AG20443 (cell line): ENCODE data around the gene CAMK2A.

Experiments used
- DNase-seq: peaks from one replicate; pipeline ENCODE4 v3.0.0; 2012; ENCODE audit warnings: low spot score, mixed read lengths

CAMK2A gene

DNA sequence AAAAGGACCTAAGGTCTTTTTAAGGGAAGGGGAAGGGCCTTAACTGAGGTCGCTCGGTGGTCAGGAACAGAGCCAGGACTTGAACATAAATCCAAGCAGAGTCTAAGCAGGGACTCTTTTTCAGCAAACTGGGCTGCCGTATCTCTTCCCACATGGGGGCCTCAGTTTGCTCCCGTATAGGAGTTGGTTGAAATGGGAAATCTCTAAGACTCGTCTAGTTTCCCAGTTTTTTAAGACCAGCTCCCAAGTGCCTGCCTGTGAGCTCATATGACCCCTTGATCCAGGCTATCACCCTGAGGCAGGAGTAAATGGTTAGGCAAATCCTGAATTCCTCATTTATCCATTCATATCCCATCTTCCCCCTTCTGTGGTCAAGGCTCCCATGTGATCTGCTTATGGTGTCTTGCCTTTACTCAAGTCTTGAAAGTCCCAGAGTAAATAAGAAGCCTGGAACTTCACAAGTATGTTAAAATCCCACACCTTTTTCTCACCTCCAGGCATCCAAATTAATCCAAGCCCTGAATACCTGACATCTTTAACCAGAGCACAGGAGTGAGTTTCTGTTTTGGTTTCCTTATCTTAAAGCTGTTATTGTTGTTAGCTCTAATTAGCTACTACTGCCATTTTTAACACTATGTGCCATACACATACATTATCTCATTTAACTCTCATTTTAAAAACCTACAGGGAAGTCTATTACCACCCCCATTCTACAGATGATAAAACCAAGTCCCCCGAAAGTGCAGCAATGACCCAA lies 10.2 kb upstream of the CAMK2A start:
- peak; percentile 30 for DNase-seq

DNA sequence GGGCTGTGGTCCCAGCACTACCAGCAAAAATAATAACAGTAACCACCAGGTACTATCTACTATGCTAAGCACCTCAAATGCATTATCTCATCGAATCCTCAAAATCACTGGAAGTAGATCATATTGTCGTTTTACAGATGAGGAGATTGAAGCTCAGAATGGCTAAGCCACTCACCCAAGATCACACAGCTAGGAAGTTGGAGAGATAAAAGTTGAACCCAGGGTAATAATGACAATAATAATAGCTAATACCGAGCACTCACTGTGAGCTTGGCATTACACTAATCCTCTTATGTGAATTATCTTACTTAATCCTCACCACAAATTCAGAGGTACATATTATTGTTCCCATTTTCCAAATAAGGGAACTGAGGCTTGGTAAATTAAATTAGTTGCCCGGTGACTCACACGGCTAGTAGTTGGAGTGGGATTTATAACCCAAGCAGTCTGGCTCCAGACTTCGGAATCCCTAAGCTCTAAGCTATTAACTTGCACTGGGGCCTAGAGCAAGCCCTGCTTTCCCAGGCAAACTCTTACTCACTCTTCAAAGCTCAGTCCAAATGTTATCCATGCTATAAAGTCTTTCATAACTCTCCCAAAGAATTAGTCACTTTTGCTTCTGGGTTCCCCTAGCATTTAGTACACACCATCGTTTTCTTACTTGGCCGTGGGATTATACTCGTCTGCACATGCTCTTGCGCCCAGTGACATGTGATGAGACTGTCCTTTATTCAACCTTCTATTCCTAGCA lies 9.3 kb upstream of the CAMK2A start:
- DNase-seq: peak; percentile 91

DNA sequence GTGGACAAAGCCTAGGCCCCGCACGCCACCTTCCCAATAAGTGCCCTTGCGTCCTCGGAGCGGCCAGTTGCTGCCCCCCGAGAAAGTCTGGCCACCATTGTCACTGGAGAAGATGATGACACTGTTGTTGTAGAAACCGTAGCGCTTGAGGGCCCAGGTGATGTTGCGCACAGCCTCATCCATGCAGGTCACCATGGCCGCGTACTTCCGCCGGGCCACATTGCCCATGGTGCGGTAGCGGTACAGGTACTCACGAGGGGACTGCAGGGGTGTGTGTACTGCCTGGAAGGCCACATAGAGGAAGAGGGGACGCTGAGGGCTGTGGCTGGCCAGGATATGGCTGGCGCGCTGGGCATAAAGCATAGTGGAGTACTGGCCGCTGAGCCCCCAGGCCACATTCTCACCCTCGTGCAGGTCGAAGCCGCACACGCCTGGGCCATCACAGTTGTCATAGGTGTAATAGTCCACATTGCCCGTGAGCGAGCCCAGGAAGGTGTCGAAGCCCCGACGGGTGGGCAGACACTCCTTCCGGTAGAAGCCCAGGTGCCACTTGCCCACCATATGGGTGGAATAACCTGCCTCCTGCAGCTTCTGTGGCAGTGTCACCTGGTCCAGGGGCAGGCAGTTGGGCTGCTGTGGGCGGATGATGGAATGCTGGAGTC lies 8.5 kb upstream of the CAMK2A start:
- no peak for DNase-seq

DNA sequence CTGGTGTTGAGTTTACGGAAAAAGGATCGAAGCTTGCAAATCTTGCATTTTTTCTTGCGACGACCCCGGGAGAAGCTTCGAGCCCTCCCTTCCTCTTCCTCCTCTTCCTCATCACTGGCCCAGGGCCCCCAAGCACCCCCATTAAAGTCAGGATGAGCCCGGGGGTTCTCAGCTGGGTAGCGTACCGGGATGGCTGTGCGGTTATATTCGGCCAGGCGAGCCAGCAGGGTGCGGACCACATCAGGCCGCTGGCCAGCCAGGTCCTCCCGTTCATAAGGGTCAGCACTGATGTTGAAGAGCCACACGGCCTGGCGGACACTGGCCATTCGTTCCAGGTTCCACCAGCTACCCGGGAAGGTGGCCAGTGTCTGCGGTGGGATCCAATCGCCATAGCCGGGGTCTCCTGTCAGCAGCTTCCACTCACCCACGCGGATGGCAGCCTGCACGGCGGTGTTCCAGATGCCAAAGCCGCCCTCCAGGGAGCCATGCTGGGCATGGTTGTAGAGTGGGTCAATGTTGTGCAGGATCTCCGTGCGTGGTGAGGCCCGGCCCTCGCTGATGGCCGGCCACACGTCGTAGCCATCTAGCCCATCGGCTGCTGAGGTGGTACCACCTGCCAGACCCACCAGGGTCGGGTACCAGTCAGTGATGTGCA lies 7.8 kb upstream of the CAMK2A start:
- DNase-seq: no peak

DNA sequence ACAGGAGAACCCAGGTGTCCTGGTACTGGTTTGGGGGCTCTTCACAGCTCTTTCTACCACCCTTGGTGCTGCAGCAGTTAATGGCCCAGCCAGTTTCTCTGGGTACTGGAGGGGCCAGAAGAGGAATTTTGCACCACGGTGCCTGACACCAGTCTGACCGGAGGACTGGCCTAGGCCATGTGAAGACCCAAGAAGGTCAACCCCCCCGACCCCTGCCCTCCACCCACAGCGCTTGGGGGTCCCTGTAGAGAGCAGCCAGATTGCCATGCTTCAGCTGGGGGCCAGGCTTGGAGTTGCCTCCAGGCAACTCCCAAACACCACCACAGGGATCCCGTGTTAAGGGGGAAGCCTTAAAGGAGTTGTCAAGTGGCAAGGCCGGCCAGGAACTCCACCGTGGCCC lies 6.9 kb upstream of the CAMK2A start:
- no peak for DNase-seq

DNA sequence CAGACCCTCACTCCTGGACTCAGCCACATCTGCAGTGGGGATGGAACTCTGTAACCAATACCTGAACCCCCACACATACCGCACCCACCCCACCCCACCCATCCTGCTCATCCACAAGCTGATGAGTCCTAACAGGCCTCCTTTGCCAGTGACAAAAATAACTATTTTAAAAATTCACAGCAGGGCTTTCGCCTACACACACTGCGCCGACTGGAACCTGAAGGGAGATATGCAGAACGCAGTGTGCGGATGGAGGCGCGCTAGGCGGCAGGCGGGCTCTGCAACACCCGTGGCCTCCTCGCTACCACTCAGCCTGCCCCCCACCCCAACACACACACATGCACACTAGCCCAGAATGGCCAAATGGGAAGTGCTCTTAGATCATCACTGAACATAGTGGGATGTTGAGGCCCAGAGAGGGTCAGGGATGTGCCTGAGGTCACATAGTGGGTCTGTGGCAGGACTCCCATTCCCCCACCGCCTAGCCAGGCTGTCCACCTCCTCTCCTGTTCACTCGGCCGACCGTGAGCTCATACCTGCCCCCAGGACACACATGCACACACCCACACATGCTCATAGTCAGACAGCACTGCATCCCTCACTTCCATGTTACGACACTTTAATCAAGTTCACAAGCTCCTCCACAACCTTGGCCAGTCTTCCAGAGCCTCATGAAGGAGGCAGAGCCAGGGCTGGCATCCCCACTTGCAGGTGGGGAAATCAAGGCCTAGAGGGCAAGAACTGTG lies 6.3 kb upstream of the CAMK2A start:
- no peak for DNase-seq

DNA sequence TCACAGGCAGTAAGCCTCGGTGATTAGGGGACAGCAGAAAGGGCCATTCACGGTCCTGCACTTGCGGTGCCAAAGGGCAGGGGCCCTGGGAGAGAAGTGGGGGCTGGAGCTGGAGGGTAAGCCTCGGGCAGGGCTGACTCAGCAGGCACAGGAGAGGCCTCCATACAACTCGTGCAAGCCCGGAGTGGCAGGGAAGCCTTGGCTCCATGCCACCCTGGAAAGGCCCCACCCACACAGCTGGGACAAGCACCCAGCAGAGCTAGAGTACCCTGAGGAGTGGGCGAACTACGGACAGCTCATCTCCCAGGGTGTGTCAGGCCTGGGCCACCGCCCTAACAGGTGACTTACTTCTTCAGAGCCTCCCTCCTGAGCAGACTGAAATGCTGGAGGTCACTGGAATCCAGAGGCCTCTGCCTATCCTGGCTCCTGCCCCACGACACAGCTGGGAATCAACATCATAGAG lies 5.6 kb upstream of the CAMK2A start:
- DNase-seq: peak; percentile 70

DNA sequence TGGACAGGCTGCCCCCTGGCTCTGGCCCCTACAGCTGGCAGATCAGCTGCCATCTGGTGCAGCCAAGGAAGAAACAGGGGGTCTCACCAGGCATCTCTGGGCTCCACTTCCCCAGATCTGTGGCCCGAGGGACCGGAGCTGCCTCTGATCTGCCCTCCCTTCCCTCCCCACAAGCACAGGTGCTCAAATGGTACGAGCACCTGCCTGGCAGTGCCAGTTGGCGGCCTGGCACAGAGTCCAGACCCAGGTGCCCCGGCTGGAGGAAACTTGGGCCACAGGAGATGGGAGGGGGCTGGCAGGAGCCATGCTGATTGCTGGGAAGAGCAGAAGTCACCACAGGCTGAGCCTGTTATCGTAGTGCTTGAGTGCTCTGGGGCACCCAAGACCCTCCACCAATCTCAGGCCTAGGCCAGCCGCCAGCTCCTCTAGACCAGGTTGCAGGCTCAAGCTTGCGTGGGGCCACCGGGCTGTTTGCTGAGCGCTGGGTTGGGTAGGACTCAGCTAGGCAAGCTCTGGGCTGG lies 5.0 kb upstream of the CAMK2A start:
- no peak for DNase-seq

DNA sequence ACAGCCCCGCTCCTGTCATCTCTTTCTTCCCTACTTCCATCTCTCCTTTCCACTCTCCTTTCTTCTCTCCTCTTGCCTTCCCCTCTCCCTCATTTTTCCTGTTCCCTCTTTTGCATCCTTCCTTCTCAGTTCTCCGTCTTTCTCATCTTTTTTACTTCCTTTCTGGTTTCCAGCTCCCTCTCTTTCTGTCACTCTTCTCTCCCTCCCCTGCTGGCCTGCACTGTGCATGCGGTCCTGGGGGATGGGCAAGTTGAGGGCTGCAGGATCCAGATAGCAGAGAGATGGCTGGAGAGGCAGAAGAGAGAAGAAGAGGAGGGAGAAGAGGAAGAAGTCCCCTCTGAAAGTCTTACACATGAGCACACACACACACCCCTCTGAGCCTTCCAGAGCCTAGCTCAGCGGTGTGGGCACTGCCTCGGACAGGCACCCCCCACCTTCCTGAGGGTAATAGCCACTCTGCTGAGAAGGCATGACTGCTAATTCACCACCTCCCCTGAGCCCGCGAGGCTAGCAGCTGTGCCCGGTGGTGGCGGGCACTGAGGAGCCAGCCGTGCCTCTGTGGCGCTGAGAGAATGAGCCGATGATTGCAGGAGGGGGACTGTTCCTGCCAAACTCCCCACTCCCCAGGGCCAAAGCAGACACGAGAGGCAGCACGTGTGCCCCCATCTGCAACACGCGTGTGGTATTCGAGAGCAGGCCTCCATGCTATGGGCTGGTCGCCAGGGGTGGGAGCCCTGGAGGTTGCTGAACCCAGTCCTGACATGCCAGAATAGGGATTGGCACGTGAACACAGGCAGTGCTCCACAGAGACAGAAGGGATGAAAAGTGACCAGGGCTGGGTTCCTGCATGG lies 3.7 kb upstream of the CAMK2A start:
- DNase-seq: no peak

DNA sequence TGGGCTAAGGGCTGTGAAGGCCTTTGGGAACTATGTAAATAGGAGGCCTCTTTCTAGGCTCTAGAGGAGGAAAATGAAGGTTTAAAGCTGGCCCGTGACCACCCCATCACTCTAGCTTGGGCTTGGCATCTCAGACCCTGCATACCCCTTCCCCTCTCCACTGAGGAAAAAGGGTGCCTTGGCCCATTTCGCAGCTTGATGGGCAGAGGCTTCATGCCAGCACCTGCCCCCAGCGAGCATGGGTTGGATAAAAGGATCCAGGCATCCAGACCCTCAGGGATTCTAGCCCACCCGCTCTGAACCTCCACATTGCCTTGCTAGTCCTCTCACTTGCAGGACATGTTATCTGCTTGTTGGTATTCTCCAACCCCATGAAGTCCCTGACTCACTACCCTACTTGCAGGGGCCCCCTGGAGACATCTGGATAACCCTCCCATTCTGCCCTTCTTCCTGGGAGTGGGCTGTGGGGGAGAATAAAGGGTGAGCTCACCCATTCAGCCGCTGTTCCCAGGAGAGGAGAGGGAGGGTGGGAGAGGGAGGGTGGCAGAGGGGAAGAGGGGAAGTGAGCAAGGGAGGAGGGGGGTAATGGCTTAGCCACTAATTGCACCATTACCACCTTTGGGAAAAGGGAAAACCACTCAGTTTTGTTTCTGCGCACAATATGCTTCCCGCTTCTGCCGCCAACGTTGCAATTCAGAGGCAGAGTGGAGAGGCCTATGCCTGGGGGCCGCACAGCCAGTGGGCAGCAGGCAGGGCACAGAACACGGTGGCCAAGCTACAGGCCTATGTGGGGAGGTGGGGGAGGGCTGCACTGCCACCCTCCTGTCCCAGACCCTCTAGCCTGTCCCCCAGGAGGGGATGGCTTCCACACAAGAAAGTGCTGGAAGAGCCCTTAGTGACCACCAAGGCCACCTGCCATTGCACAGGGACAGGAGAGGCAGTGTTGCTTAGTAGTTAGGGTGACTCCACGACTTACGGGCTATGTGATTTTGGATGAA lies 2.1 kb upstream of the CAMK2A start:
- no peak for DNase-seq

DNA sequence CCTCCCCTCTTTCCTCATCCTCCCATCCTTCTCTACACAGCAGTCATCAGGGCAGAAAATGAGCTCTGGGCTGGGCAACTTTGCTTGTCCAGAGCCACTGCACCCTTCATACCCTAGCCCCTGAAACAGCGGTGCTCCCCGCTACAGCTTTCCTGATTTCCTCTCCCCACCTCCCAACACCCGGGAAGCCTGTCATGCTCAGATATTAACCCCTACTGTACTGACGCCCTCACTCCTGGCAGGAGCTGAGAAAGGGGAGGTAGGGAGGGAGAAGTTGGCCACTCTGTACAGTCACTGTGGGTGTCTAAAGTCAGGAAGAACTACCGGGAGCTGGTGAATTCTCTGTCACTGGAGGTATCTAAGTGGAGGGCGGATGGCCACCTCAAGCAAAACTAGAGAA lies 782 bp downstream of the CAMK2A start:
- DNase-seq: no peak

DNA sequence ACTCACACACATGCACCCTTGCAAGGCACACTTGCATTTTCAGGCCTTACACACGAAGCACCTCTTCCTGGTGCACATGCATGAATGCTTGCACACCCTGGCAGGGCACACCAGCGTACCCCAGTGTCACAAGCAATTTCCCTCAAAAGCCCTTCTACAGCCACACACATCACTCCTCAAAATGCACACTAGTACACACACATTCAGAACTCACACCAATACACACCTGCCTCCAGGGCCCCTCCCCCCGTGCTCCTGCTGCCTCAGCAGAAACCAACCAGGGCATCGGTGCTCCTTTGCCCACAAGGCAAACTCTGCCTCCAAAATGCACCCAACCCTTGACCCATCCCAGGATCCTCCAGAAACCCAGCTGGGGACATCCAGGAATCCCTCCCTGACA lies 1.2 kb downstream of the CAMK2A start:
- no peak for DNase-seq

DNA sequence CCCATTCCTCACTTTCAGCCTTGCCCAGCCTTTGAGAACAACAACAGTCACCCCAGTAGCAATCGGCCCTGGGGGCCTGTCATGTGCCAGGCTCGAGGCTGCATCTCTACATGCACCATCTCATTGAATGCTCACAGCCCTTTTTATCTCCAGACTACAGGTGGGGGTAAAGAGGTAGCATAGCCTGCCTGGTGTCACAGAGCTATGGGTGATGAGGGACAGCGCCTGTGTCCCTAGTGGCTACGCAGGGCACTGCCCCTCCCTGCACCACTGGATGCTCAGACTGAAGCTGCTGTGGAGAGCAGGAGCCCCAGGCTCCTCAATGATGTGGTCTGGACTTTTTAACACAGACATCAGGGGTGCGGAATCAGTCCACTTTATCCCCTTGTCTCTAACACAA lies 2.8 kb downstream of the CAMK2A start:
- no peak for DNase-seq

DNA sequence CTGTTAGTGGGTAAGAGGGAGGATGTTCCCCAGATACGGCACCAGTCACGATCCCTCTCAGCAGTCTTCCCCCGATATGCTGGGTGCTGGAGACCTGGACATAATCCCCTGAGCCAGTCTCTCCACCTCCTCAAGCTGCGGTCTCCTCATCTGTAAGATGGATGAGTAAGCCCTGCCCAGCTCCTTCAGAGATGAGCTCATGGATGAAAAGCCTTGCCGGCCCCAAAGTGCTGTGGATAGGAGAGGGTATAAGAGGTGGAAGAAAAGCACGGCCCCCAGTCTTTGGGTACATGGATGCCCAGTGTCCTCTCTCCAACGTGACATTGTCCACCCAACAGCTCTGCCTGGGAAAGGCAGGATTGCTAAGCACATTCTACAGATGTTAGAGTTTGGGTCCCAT lies 4.5 kb downstream of the CAMK2A start:
- no peak for DNase-seq

DNA sequence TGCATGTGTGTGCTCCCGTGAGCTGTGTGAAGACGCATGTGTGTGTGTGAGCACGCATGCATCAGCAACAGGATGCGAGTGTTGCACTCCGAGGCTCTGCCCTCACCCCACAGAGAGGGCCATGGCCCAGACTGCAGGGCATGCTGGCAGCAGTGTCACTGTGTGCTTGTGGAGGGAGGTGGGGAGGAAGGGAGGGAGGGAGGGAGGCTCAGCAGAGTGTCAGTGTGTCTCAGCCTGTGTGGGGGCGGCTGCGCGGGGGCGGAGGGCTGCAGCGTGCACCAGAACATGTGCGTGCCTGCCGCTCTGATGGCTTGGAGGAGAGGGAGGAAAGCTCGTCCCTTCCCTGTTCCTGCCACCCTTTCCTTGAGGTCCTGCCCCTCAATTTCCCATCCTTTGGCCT lies 5.3 kb downstream of the CAMK2A start:
- no peak for DNase-seq

DNA sequence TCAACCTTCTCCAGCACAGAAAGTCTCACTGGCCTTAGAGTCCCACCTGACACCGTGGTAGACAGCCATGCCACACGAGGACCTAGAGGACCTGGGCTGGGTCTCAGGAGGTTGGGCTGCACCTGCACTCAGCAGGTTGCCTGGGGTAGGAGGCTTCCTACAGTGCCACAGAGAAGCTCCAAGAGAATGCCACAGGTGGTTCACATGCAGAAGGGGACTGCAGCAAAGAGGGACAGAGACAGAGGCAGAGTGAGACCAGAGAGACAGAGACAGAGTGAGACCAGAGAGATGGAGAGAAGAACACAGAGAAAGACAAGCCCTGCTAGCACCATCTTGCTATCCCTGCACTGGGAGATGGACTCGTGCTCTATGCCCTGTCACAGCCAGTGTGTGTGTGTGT lies 5.7 kb downstream of the CAMK2A start:
- no peak for DNase-seq

DNA sequence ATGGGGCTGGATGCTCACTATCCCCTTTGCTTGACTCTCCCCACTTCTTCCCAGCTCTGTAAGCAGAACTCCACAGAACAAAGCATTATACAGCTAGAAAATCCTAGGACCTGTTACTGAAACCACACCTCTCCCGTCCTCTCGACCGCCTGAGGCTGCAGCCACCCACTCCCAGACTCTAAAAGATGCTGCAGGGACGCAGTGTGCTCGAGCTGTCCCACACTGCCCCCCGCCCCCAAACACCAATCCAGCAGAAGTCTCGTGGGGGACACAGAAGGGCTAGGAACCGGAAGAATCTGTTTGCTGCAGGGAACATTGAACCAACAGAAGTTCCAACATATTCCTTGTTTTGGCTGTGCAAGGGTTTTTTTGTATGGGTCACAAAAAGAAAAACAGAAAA lies 7.6 kb downstream of the CAMK2A start:
- no peak for DNase-seq

DNA sequence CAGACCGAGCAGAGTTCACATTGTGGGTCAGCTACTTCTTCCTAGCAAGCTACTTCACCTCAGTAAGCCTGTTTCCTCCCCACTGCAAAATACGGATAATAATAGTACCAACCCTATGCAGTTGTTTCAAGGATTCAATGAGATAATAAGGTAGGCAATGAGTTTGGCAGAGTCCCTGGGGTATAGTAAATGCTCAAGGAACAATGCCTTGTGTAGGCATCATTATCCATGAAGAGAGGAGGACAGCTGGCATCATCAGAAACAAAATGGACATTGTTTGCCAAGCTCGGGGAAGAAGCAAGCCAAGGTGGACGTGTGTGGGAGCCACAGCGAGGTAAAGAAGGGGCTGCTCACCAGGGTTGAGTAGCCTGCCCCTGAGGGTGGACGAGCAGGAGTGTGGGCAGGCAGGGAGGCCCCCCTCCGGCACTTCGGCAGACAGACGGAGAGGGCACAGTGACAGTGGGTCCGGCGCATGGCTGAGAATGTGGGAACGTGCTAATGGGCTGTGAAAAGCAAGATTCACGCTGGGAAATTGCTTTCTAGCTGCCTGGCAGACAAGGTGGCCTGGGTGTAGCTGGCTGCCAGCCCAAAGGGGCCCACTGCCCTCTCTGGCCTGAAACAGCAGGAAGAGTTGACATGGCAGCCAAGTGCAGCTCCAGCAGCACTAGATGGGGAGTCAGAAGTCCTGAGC lies 10.1 kb downstream of the CAMK2A start:
- no peak for DNase-seq

DNA sequence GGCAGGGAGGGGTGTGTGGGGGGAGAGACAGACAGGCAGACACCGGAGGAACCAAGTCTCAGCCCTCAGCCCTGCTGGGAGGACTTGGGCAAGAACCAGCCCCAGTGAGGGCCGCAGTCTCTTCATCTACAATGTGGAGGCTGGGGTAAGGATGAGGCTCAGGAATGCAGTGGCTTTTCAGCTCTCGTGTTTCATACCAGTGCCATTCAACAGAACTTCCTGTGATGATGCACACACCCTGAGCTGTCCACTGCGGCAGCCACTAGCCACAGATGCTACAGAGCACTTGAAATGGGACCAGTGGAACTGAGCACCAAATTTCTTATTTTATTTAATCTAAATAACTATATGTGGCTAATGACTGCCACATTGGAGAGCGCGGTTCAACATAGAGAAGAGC lies 10.7 kb downstream of the CAMK2A start:
- DNase-seq: peak; percentile 94
